GM19438 (cell line): ENCODE results near the gene NREP.

Source experiments
- ATAC-seq: cut with Tn5 transposase; IDR thresholded peaks from one replicate; pipeline ENCODE4 v1.9.1; 2021; ENCODE audit warnings: low read depth; ENCODE audit not compliant: unreplicated experiment

NREP gene

DNA sequence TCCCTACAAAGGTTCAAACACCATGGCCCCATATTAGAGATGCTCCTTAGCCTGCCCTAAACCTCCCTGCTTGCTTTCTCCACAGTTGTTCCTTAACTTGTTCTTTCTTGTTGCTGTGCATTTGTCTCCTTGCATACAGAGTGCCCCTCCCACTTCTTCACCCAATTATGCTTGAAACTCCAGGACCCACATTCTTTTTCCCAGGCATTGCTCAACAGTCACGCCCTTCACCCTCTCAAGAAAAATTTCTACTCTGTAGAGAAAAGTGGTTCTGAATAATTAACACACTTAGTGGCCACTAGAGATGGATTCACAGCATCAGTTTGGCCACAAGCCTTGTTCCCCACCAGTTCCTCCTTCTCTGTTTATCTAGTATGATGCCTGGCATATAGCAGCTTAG is 57.7 kb downstream of the NREP start:
- ATAC-seq, result no peak

DNA sequence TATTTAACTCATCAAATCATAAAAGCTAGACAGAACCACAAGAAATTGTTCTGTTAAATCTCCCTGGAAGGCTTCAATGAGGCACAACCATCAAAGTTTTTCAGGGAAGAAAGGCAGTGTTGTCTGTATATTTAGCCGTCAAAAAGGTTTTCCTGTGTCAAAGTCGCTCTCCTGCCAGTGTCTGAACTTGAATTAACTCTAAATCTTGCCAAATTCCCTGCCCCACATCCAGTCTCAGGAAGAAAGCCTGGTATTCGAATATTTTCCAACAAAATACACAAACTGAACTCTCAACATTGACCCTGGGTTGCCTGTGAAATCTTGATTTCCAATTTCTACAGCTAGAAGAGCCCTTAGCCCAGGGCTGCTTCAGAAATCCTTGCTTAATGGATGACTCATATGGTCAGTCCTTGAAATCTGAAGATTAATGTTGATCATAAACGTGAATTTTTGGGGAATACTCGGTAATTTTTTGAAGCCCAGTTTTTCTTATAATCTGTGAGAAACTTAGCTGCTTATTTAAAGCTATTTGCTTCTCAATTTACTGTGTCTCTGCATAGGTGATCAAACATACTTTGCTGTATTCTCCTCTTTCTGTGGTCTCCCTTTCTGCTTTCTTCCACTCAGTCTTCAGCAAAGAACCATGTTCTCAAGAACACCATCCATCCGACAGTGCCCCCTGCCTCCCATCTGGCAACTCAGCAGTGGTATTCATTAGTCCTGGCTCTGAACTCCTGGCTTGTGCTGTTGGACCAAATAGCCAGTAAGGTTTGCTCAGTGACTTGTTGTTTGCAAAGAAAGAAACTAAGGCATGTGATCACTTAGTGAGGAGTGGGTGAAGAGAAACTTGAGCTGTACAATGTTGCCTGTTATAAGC is 58.9 kb downstream of the NREP start:
- no peak for ATAC-seq

DNA sequence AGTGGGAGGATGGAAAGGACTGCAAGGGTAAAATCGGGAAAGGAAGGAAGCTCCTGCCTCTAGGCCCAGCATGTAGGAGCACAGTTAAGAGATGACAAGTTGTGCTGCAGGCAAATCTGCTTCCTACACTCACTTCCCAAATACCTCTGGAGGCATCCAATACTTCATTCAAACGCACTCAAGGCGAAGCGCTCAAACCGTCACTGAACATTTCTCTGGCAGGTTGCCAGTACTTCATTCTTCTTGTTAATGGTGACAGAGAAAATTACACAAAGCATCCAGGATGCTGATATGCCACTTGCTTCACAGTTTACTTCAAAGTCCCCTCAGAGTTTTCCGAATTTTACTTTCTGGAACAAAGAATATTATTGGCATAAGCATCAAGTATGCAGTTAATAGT is 59.8 kb downstream of the NREP start:
- ATAC-seq, result no peak

DNA sequence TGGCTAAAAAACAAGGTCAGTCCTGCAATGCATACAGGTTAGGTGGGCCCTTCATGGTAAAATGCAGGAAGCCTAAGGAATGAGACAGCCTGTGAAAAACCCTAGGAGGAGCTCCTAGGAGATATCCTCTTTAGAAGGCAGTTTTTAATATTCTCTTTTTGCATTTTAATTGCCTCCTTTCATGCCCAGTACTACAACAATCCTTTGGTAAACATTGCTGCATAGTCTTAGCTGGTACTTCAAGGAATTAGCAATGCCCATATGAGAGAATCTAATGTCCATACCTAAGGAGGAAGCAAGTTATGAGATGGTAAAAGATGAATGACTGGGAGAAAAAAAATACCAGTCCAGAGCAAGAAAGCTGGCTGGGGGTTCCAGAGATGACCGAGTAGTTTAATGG is 61.0 kb downstream of the NREP start:
- no peak for ATAC-seq

DNA sequence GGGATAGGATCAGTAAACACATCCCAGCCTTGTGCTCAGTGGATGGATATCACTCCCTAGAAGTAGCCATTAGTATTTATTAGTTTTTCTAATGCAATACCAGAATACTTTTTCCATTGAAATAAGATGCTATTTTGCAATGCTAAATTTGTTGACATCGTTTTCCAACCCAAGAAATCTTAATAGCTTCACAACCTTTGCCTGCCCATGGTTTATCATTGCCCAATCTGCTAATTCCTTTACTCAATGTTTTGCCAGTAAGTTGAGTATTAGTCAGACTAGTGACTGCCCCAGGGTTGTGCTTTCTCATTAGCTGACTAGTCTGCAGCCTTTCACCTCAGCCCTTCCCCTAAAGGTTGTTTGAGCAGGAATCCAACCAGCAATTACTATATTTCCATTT is 62.9 kb downstream of the NREP start:
- ATAC-seq, result no peak

DNA sequence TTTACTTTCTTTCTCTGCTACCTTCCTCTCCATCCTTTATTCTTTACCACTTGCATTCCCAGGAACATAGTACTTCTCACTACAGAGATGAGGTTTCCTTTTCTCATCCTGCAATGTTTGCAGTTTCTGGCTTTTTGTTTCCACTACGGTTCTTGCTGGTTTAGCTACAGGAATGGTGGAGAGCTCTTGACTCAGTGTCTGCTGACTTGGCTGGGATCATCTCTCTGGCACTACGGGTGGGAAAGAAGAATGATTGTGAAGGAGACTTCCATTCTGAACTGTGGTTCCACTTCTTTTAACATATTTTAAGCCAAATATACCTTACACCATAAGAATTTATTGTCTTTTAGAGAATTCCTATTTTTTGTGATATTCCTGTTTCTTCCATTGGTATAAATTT is 65.1 kb downstream of the NREP start:
- ATAC-seq, result no peak

DNA sequence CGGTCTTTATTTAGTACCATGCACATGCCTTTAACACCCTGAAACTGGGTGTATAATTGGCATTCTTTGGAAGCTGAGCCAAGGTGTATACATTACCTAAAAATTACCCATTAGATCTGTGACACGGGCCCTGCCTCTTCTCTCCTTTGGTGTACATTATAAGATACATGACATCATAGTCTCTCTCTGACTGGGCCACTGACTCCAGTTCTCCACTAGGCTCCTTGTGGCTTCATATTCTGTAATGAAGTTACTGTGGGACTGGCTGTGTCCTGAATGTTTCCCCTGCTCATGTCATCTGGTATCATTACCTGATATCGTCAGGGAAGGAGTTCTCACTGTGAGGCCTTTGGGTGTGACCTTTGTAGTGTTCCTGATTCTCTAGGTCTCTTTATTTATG is 65.5 kb downstream of the NREP start:
- ATAC-seq, result no peak

DNA sequence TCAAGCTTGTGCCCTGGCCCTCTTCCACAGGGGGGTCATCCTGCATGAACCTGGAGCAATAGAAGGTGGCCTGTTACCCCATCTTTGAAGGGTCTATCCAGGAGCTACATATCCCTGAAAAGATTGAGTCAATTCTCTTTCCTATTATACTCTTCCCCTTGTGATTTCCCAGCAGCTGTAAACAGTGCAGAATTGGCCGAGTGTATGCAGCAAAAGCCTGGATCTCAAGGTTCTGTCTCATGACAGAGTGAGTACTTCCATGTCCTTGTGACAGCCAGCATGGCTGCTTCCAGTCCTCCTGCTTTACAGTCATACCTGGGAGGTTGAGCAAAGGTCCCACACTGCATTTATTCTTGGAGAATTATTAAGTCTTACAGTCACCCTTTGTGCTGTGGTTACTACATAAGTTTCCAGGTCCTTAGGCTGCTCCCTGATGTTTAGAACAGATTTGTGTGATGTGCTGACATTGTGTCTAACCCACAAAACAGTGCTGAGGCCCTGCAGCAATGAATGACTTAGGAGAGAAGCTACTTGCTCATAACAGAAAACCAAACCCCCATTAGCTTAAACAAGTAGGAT is 67.5 kb downstream of the NREP start:
- no peak for ATAC-seq

DNA sequence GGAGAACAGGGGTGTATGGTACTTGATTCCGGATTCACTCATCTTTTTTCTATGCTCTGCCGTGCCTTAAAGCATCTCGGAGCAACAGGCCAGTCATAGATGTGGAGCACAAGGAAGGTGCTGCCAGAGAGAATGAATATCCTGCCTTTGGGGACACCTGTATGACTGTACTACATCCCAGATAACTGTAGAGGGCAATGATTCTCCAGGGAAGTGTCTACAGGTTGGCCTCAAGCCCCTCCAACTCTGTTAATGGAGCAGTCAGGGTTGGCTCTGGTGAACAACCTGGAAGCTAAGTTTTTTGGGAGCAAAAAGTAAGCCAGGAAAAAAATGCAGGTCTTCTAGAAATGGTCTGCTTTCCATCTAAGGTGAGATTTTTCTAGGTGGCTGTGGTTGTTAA is 71.0 kb downstream of the NREP start:
- ATAC-seq, result peak; percentile 75

DNA sequence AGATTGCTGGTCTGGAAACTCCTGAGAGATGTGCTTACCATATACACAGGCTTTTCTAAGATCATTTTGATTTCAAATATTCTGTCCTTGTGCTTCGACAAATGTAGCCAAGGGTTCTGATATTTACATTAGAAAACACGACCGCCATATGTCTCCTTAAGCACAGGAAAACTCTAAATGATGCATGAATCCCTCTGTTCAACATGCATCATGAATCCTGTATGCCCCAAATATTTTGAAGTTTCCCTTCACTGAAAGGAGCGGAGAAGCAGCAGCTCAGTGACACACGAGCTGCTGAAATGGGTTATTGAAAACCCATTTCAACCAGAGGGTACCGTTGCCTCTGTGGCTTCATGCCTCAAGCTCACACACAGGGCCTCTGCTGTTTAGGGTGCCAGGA is 74.4 kb downstream of the NREP start:
- ATAC-seq, result no peak

DNA sequence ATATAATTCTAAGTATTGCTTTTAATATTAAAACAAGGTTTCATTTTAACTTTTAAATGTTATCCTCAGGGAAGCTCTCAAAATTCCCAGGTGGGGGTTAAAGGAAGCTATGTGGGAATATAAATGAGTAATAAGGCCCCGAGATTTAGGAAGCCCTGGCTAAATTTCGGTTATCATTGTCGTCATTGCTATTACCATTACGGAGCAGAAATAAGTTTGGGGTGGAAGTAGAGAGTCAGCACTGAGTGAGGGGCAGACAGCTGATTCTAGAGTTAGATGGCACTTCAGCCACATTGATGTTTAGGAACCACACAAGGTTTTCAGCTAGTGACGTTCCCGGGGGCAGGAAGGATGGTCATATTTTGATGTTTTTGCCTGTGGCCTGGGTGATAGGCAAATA is 74.9 kb downstream of the NREP start:
- ATAC-seq, result no peak

DNA sequence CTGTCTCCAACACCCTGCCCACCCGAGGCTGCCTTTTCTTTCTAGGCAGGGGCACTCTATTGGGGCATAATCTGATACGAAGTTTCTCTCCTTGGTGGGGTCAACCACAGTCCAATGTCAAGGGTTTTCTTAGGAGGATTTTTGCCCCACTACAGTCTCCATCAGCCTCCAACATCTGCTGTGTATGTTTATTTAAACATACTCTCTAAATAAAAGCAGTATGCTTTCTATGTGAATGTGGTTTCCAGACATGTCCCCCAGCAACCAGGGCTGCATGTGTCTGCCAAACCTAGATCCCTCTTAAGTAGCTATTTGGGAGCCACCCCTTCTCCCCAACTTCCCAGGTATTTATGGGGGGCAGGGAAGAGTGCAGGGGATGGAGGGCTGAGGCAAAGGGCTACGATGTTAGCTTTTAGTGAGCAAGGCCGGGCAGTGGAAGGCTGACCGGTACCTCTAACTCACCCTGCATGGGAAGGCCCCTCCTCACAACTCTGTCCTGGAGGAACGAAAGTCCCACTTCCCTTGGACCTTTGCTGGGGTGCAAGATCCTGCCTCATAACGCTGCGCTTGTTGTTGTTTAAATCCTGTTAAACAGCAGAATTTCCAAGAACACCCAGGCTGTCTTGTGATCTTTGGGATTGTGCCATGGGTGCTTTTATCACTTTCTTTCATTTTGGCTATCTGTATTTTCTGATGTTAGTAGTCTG is 75.4 kb downstream of the NREP start:
- ATAC-seq, result no peak

DNA sequence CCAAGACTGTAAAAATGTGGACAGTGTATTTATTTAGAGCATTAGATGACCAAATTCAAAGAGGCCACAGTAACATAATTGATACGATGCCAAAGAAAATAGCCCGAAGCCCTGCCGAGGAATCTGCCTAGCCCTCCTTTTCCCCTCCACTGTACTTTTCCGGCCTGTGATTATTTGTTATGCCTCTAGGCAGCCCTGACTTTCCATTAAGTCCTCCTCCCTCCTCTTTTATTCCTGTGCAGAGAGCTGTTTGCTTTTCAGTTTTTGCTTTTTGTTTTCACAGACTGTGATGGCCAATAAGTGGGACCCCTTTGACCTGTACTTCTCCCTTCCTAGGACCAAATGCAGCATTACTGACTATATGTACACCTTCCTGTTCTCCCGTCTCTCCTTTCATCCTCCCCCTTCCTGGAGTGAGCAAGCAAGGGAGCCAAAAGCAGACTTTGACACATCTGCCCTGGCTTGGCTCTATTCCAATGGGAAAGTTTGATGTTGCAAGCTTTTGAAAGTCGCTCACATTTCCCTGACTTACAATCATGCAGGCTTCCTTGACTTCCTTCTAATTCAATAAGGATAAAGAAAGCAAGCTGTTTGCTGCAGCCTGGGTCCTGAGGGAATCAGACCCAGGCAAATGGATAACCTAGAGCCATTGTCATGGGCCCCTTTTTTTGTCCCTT is 76.1 kb downstream of the NREP start:
- ATAC-seq, result no peak

DNA sequence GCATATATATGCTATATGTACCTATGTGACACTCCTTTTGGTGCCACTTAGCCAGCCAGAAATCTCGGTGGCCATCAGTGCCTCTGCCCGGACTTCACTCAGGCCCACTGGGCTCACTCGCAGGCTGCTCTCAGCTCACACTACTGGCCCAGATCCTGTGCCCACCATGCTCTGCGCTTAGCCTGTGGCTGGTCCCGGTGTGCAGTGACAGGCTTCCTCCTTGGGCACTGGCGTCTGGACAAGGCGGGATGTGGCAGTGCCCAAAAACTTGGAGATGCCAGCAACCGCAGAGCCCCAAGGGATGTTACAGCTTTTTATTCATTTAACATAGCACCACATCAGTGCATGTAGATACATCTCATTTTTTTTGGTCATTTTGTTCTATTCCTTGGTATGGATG is 77.4 kb downstream of the NREP start:
- ATAC-seq, result no peak
